Activated T-cell treated with anti-CD3 and anti-CD28 coated beads for 4 hours (primary cell): Measurements from ENCODE around the gene ZMYND8.
"Not testable (repeated sequence)": the region's sequence is repeated elsewhere in the genome, so short reads cannot be mapped to it uniquely, and the experiment has no call there.

Experiments used
- DNase-seq: peaks from one replicate; pipeline ENCODE4 v3.0.0-alpha.2; 2020

The ZMYND8 gene

GRCh38 chr20:47356526-47357295 is at the start of gene ZMYND8:
TSS of gene ZMYND8 (minus strand) at chr20:47356699. CDS start at chr20:47356670, 29 bp downstream.
- DNase-seq, result peak; percentile 97

- DNase-seq, result no peak
These were observed 49.4 kb upstream of the ZMYND8 start for GRCh38 chr20:47405775-47406325.

GRCh38 chr20:47400685-47401084 is 44.2 kb upstream of the ZMYND8 start:
- DNase-seq, result no peak

GRCh38 chr20:47397652-47398301 is 41.3 kb upstream of the ZMYND8 start:
- DNase-seq, result no peak

GRCh38 chr20:47396762-47397476 is 40.4 kb upstream of the ZMYND8 start:
- no peak for DNase-seq

- not testable (repeated sequence) for DNase-seq
These were observed 37.5 kb upstream of the ZMYND8 start for GRCh38 chr20:47393796-47394514.

- no peak for DNase-seq
These were observed 36.2 kb upstream of the ZMYND8 start for GRCh38 chr20:47392721-47393073.

GRCh38 chr20:47392015-47392720 is 35.7 kb upstream of the ZMYND8 start:
- DNase-seq, result no peak

GRCh38 chr20:47391276-47392010 is 34.9 kb upstream of the ZMYND8 start:
- no peak for DNase-seq

GRCh38 chr20:47389867-47390347 is 33.4 kb upstream of the ZMYND8 start:
- DNase-seq, result no peak

GRCh38 chr20:47385968-47386367 is 29.5 kb upstream of the ZMYND8 start:
- DNase-seq, result not testable (repeated sequence)

- no peak for DNase-seq
These were observed 26.4 kb upstream of the ZMYND8 start for GRCh38 chr20:47382746-47383415.

- no peak for DNase-seq
These were observed 24.0 kb upstream of the ZMYND8 start for GRCh38 chr20:47380481-47380880.

GRCh38 chr20:47379433-47380150 is 23.1 kb upstream of the ZMYND8 start:
- DNase-seq, result no peak

- DNase-seq, result no peak
These were observed 20.7 kb upstream of the ZMYND8 start for GRCh38 chr20:47377122-47377722.

- DNase-seq, result not testable (repeated sequence)
These were observed 19.7 kb upstream of the ZMYND8 start for GRCh38 chr20:47376096-47376643.

- not testable (repeated sequence) for DNase-seq
These were observed 17.6 kb upstream of the ZMYND8 start for GRCh38 chr20:47374121-47374520.

- no peak for DNase-seq
These were observed 16.8 kb upstream of the ZMYND8 start for GRCh38 chr20:47373206-47373733.
